Measurements from ENCODE around the gene XYLT1. TPM values are rescaled to one million over a fixed set of nuclear protein-coding genes. Genes with fewer than 3 reads are reported as not detected.

Gene XYLT1
- total RNA-seq, 1 experiment from 2014 or later, result not detected

GRCh38 chr16:17152311-17152710 is 318.4 kb downstream of the XYLT1 start:
- H3F3A ChIP-seq (ENCODE audit: low read length, unreplicated experiment), result no peaks in the 10 kb centered on the region
- no peaks in the 10 kb centered on the region for H3K4me1 ChIP-seq (ENCODE audit: insufficient read depth, low read length)
- DNase-seq, result no peak
- H3K4me3 ChIP-seq (ENCODE audit: low read length), result no peak overlapping the region
- no peak for ATAC-seq
- POLR2A ChIA-PET (ENCODE audit: unreplicated experiment), result no interaction called here
- H3K9me3 ChIP-seq (ENCODE audit: low read length), result no peaks in the 10 kb centered on the region
- no TSS peak for BruUV-seq (replicated peaks)
- H3K27ac ChIP-seq (ENCODE audit: low read length), result no peak overlapping the region
- no peak overlapping the region for H3K9ac ChIP-seq (ENCODE audit: low read length)
- H2AFZ ChIP-seq (ENCODE audit: low read length), result no peak overlapping the region
- H3K79me2 ChIP-seq (ENCODE audit: low read length), result no peaks in the 10 kb centered on the region
- H3K27me3 ChIP-seq (ENCODE audit: low read length), result no peaks in the 10 kb centered on the region
- TF ChIP-seq CTCF (conservative IDR thresholded peaks at IDR 0.05; ENCODE audit: low read depth, low read length) (no peak), EZH2 (IDR thresholded peaks at IDR 0.05; ENCODE audit: low read length, unreplicated experiment) (no peak), EZH2phosphoT487 (IDR thresholded peaks at IDR 0.05; ENCODE audit: borderline replicate concordance, low read length) (no peak)
- no peaks in the 10 kb centered on the region for H3K36me3 ChIP-seq (ENCODE audit: low read depth, low read length)
- no peaks in the 10 kb centered on the region for H3K9me2 ChIP-seq (replicated peaks; ENCODE audit: low read length)
- CTCF ChIA-PET, result no interaction called here
- no peak overlapping the region for H3K4me2 ChIP-seq (ENCODE audit: low read length)
- H4K20me1 ChIP-seq (ENCODE audit: low read length), result no peaks in the 10 kb centered on the region
- intact Hi-C loops (cut with micrococcal nuclease), result no loop called here

GRCh38 chr16:17151335-17151734 is 319.4 kb downstream of the XYLT1 start:
- intact Hi-C loops (cut with micrococcal nuclease), result no loop called here
- no peaks in the 10 kb centered on the region for H4K20me1 ChIP-seq (ENCODE audit: low read length)

More at GRCh38 chr16:17151335-17151734, 319.4 kb downstream of the XYLT1 start:
- TF ChIP-seq CTCF (conservative IDR thresholded peaks at IDR 0.05; ENCODE audit: low read depth, low read length) (no peak), EZH2phosphoT487 (IDR thresholded peaks at IDR 0.05; ENCODE audit: borderline replicate concordance, low read length) (no peak), EZH2 (IDR thresholded peaks at IDR 0.05; ENCODE audit: low read length, unreplicated experiment) (no peak)
- DNase-seq, result no peak
- H3F3A ChIP-seq (ENCODE audit: low read length, unreplicated experiment), result no peaks in the 10 kb centered on the region
- H3K27ac ChIP-seq (ENCODE audit: low read length), result no peak overlapping the region
- no peak for ATAC-seq
- H3K36me3 ChIP-seq (ENCODE audit: low read depth, low read length), result no peaks in the 10 kb centered on the region
- ChIA-PET CTCF (no interaction called here), POLR2A (ENCODE audit: unreplicated experiment) (no interaction called here)
- H3K9me3 ChIP-seq (ENCODE audit: low read length), result no peaks in the 10 kb centered on the region
- no peak overlapping the region for H2AFZ ChIP-seq (ENCODE audit: low read length)
- no TSS peak for BruUV-seq (replicated peaks)
- H3K4me2 ChIP-seq (ENCODE audit: low read length), result no peak overlapping the region
- H3K9ac ChIP-seq (ENCODE audit: low read length), result no peak overlapping the region
- H3K4me1 ChIP-seq (ENCODE audit: insufficient read depth, low read length), result no peaks in the 10 kb centered on the region
- no peaks in the 10 kb centered on the region for H3K79me2 ChIP-seq (ENCODE audit: low read length)
- H3K9me2 ChIP-seq (replicated peaks; ENCODE audit: low read length), result no peaks in the 10 kb centered on the region
- H3K27me3 ChIP-seq (ENCODE audit: low read length), result no peaks in the 10 kb centered on the region
- no peak overlapping the region for H3K4me3 ChIP-seq (ENCODE audit: low read length)
